A673 (cell line): ENCODE data around the gene TMPRSS11F. TPM values are rescaled to one million over a fixed set of nuclear protein-coding genes. Genes with fewer than 3 reads are reported as not detected.

Experiments used
- BruUV-seq: library from RNA; stranded (reverse); fragments of 400-500 nt; replicated peaks from 2 replicates; lab custom pipeline; 2021; lab: Mats Ljungman, UMichigan
- CTCF ChIA-PET: fragments of 300-600 bp; sonication (Branson Sonifier 250); formaldehyde crosslinking; loops from one replicate; lab custom pipeline; 2022; ENCODE audit warnings: antibody characterized with exemption; lab: Charles Lee
- POLR2A ChIA-PET: fragments of 300-600 bp; sonication (Branson Sonifier 250); formaldehyde crosslinking; loops from one replicate; lab custom pipeline; 2022; ENCODE audit warnings: antibody characterized with exemption; ENCODE audit not compliant: low non-redundant PET; lab: Charles Lee
- DNase-seq: peaks from one replicate; pipeline ENCODE4 v3.0.0-alpha.2; 2015; ENCODE audit warnings: low spot score
- H3K27ac ChIP-seq: fragments of 200-600 bp; sonication (generic); 2 replicates; pipeline ENCODE4 v1.5.1; 2016; ENCODE audit warnings: mixed run types, low read depth, mild to moderate bottlenecking, mixed read lengths, antibody characterized with exemption, low read length; ENCODE audit not compliant: poor library complexity, severe bottlenecking
- H3K27me3 ChIP-seq: fragments of 200-600 bp; sonication (generic); replicated peaks from 2 replicates; pipeline ENCODE4 v1.6.1; 2017; ENCODE audit warnings: mixed run types, low read depth, mild to moderate bottlenecking, mixed read lengths, antibody characterized with exemption, low read length; ENCODE audit not compliant: insufficient read depth, poor library complexity
- H3K36me3 ChIP-seq: fragments of 200-600 bp; sonication (generic); 2 replicates; pipeline ENCODE4 v1.6.1; 2016; ENCODE audit warnings: mixed run types, mild to moderate bottlenecking, mixed read lengths, antibody characterized with exemption, low read length; ENCODE audit not compliant: insufficient read depth, poor library complexity, severe bottlenecking
- H3K4me1 ChIP-seq: fragments of 200-600 bp; sonication (generic); 2 replicates; pipeline ENCODE4 v1.6.1; 2017; ENCODE audit warnings: mixed run types, mild to moderate bottlenecking, mixed read lengths, antibody characterized with exemption, low read length; ENCODE audit not compliant: insufficient read depth, poor library complexity, severe bottlenecking
- H3K4me3 ChIP-seq: fragments of 200-600 bp; sonication (generic); 2 replicates; pipeline ENCODE4 v1.5.1; 2016; ENCODE audit warnings: low read depth, mixed run types, mild to moderate bottlenecking, mixed read lengths, low read length; ENCODE audit not compliant: poor library complexity, severe bottlenecking
- H3K9me3 ChIP-seq: fragments of 200-600 bp; sonication (generic); 2 replicates; pipeline ENCODE4 v1.6.1; 2016; ENCODE audit warnings: mixed run types, low read depth, mild to moderate bottlenecking, mixed read lengths, antibody characterized with exemption, low read length; ENCODE audit not compliant: poor library complexity, severe bottlenecking
- CTCF ChIP-seq: fragments of 300-800, 200-600 bp; sonication (generic); conservative IDR thresholded peaks from 2 replicates; pipeline ENCODE4 v1.5.1; 2017; ENCODE audit warnings: low read depth, mild to moderate bottlenecking, antibody characterized with exemption, low read length, moderate library complexity, mixed read lengths
- EZH2 ChIP-seq: fragments of 200-600 bp; sonication (generic); IDR thresholded peaks from 2 replicates; pipeline ENCODE4 v1.6.1; 2017; ENCODE audit warnings: borderline replicate concordance, low read depth, mild to moderate bottlenecking, mixed read lengths, antibody characterized with exemption, low read length; ENCODE audit not compliant: poor library complexity, severe bottlenecking
- intact Hi-C: fragments of 100-400 bp; cut with micrococcal nuclease; formaldehyde crosslinking; loops from one replicate; pipeline ENCODE4 v1.10.0; 2022; ENCODE audit not compliant: unreplicated experiment
- total RNA-seq: library from RNA; stranded (reverse); gene quantifications from 2 replicates; pipeline ENCODE4 v1.2.3, GENCODE V29; 2021

TMPRSS11F gene
- total RNA-seq, 1 experiment from 2014 or later = not detected

GRCh38 chr4:68079928-68080327, 49.7 kb downstream of the TMPRSS11F start:
- CTCF ChIA-PET = no interaction called here
- Histone ChIP-seq H3K9me3 (no peaks in the 10 kb centered on the region), H3K27me3 (no peaks in the 10 kb centered on the region), H3K27ac (no peak overlapping the region), H3K4me1 (no peaks in the 10 kb centered on the region), H3K4me3 (no peak overlapping the region), H3K36me3 (no peaks in the 10 kb centered on the region)
- BruUV-seq = no TSS peak
- intact Hi-C loops = no loop called here
- POLR2A ChIA-PET = no interaction called here
- TF ChIP-seq EZH2 (no peak), CTCF (no peak)
- DNase-seq = no peak

GRCh38 chr4:68077737-68078136, 51.9 kb downstream of the TMPRSS11F start:
- ChIA-PET POLR2A (no interaction called here), CTCF (no interaction called here)
- no peak for DNase-seq
- intact Hi-C loops = no loop called here
- Histone ChIP-seq H3K4me3 (no peak overlapping the region), H3K9me3 (no peaks in the 10 kb centered on the region), H3K4me1 (no peaks in the 10 kb centered on the region), H3K36me3 (no peaks in the 10 kb centered on the region), H3K27me3 (no peaks in the 10 kb centered on the region), H3K27ac (no peak overlapping the region)
- TF ChIP-seq CTCF (no peak), EZH2 (no peak)
- BruUV-seq = no TSS peak

GRCh38 chr4:68077301-68077700, 52.4 kb downstream of the TMPRSS11F start:
- H3K9me3 ChIP-seq = no peaks in the 10 kb centered on the region
- no peaks in the 10 kb centered on the region for H3K36me3 ChIP-seq
- no peaks in the 10 kb centered on the region for H3K27me3 ChIP-seq
- TF ChIP-seq CTCF = no peak
- TF ChIP-seq EZH2 = no peak
- H3K4me3 ChIP-seq = no peak overlapping the region
- ChIA-PET CTCF (no interaction called here), POLR2A (no interaction called here)
- no peak overlapping the region for H3K27ac ChIP-seq
- intact Hi-C loops = no loop called here
- no peaks in the 10 kb centered on the region for H3K4me1 ChIP-seq
- DNase-seq = no peak
- no TSS peak for BruUV-seq
